Epithelial cell of prostate (primary cell): ENCODE results near the gene DUS2.
A peak's percentile ranks its signal among the peaks of the same experiment; 100 is the strongest.
"Not testable (repeated sequence)": the region's sequence is repeated elsewhere in the genome, so short reads cannot be mapped to it uniquely, and the experiment has no call there.

Experiments used
- DNase-seq: peaks from one replicate; pipeline ENCODE4 v3.0.0-alpha.2; 2011; ENCODE audit warnings: low read depth, low spot score
- H3K27ac ChIP-seq: fragments of 450-650 bp; 2 replicates; pipeline ENCODE4 v1.5.1; 2017; ENCODE audit warnings: mild to moderate bottlenecking

DUS2 gene

GRCh38 chr16:67998231-67998778 is 24.8 kb upstream of the DUS2 start:
- not testable (repeated sequence) for DNase-seq, H3K27ac ChIP-seq

DNA sequence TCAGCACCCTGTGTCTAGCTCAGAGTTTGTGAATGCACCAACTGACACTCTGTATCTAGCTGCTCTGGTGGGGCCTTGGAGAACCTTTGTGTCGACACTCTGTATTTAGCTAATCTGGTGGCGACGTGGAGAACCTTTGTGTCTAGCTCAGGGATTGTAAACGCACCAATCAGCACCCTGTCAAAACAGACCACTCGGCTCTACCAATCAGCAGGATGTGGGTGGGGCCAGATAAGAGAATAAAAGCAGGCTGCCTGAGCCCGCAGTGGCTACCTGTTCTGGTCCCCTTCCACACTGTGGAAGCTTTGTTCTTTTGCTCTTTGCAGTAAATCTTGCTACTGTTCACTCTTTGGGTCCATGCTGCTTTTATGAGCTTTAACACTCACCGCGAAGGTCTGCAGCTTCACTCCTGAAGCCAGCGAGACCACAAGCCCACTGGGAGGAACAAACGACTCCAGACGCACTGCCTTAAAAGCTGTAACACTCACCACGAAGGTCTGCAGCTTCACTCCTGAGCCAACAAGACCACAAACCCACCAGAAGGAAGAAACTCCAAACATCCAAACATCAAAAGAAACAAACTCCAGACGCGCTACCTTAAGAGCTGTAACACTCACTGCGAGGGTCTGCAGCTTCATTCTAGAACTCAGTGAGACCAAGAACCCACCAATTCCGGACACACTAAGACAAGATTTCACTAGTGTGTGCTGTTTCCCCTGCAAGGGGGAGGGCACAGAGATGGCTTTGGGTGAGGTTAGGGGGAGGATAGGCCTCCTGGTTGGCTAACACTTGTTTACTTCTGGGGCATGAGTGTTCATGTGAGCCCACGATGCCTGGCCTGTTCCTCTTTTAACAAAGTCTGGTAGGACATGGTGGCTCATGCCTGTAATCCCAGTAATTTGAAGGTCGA is 24.1 kb upstream of the DUS2 start, which contains the start of gene DPEP2:
TSS of gene DPEP2 (minus strand) at position 706 of the 910 bp plus-strand sequence. CDS start 6,272 bp downstream, outside the sequence.
- DNase-seq, H3K27ac ChIP-seq: not testable (repeated sequence)

- no peak overlapping the region for H3K27ac ChIP-seq
- DNase-seq: no peak
Measured at GRCh38 chr16:67999985-68000384, 23.1 kb upstream of the DUS2 start.

GRCh38 chr16:68000450-68000849 is 22.6 kb upstream of the DUS2 start:
- no peak overlapping the region for H3K27ac ChIP-seq
- no peak for DNase-seq

DNA sequence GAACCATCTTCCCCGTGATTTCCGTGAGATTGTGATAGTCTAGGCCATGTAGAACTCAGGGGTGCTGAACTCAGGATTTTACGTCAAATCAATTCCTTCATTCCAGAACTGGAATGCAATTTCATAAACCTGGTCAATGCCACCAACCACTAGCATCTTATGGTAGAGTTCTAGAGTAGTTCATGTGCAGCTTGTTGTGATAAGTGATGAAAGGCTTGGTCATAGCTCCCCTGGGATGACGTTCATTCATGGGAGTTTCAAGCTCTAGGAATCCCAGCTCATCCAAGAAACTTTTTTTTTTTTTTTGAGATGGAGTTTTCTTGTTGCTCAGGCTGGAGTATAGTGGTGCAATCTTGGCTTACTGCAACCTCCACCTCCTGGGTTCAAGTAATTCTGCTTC is 20.1 kb upstream of the DUS2 start:
- H3K27ac ChIP-seq: peak overlapping the region; percentile 3
- no peak for DNase-seq

- no peak for DNase-seq
- peak overlapping the region; percentile 78 for H3K27ac ChIP-seq
Measured at GRCh38 chr16:68005211-68005610, 17.9 kb upstream of the DUS2 start.

DNA sequence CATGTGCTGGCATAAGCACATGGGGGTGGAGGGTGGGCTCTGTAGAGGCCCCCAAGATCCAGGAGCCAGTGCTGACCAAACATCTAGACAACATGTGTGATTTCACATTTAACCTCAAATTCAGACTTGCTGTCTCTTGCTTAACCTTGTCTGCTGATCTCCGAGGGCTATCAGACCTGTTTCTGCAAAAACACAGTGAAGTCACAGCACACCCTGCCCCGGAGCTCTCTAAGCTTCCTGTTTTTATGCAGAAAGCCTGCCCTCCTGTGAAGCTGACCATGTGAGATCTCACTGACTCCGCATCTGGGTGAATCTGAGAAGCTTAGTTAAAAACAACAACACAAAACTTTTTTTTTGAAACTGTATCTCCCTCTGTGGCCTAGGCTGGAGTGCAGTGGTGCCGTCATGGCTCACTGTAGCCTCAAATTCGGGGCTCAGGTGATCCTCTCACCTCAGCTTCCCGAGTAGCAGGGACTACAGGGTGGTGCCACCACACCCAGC is 17.2 kb upstream of the DUS2 start:
- H3K27ac ChIP-seq: peak overlapping the region; percentile 78
- DNase-seq: peak; percentile 58

GRCh38 chr16:68009157-68009735 is 13.8 kb upstream of the DUS2 start:
- no peak for DNase-seq
- no peak overlapping the region for H3K27ac ChIP-seq

DNA sequence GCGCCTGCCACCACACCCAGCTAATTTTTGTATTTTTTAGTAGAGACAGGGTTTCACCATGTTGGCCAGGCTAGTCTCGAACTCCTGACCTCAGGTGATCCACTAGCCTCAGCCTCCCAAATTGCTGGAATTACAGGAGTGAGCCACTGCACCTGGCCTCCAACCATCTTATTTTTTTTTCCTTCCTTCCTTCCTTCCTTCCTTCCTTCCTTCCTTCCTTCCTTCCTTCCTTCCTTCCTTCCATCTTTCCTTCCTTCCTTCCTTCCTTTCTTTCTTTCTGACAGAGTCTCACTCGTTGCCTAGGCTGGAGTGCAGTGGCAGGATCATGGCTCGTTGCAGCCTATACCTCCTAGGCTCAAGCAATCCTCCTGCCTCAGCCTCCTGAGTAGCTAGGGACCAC is 13.2 kb upstream of the DUS2 start:
- DNase-seq, H3K27ac ChIP-seq: not testable (repeated sequence)

- DNase-seq: peak; percentile 39
- peak overlapping the region; percentile 53 for H3K27ac ChIP-seq
Measured at GRCh38 chr16:68013440-68013839, 9.6 kb upstream of the DUS2 start.

- H3K27ac ChIP-seq: no peak within 1 kb of the TSS
- DNase-seq: no peak
Measured at GRCh38 chr16:68015681-68016080, 7.4 kb upstream of the DUS2 start, which contains the start of gene DPEP2NB. Gene DPEP2NB, minus strand, starts transcription at chr16:68015911. Its CDS starts 141 bp downstream, at chr16:68015770.

- no peak overlapping the region for H3K27ac ChIP-seq
- DNase-seq: no peak
Measured at GRCh38 chr16:68019167-68019680, 3.9 kb upstream of the DUS2 start.

- no peak for DNase-seq
- H3K27ac ChIP-seq: no peak overlapping the region
Measured at GRCh38 chr16:68021490-68021889, 1.6 kb upstream of the DUS2 start.

GRCh38 chr16:68022278-68022727 is 781 bp upstream of the DUS2 start:
- peak overlapping the region; percentile 70 for H3K27ac ChIP-seq
- no peak for DNase-seq

DNA sequence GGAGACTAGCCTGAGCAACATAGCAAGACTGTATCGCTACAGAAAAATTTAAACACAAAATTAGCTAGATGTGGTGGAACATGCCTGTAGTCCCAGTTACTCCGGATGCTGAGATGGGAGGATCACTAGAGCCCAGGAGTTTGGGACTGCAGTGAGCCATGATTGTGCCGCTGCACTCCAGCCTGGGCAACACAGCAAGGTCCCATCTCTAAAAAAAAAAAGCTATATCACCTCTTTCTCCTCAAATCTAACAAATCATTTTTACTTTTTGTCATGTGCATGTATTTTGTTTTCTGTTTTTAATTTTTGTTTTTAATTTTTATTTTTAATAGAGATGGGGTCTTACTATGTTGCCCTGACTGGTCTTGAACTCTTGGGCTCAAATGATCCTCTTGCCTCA is 5.9 kb downstream of the DUS2 start:
- no peak overlapping the region for H3K27ac ChIP-seq
- DNase-seq: no peak

DNA sequence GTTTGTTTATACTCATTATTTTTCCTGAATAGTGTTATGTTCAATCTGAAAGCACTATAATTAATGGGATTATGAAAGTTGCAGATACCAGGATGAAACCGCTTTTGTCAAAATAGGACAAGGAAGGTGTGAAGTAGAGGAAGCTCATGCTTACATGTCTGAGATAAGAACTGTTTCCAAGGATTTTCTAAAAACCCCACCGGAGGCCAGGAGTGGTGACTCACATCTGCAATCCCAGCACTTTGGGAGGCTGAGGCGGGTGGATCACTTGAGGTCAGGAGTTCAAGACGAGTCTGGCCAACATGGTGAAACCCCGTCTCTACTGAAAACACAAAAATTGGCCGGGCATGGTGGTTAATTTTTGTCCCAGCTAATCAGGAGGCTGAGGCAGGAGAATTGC is 7.0 kb downstream of the DUS2 start:
- H3K27ac ChIP-seq: peak overlapping the region; percentile 86
- not testable (repeated sequence) for DNase-seq

GRCh38 chr16:68031951-68032350 is 8.9 kb downstream of the DUS2 start:
- DNase-seq: peak; percentile 57
- H3K27ac ChIP-seq: peak overlapping the region; percentile 86

GRCh38 chr16:68033101-68033500 is 10.0 kb downstream of the DUS2 start:
- no peak for DNase-seq
- peak overlapping the region; percentile 86 for H3K27ac ChIP-seq

- no peak for DNase-seq
- H3K27ac ChIP-seq: no peak overlapping the region
Measured at GRCh38 chr16:68035227-68035626, 12.1 kb downstream of the DUS2 start.

DNA sequence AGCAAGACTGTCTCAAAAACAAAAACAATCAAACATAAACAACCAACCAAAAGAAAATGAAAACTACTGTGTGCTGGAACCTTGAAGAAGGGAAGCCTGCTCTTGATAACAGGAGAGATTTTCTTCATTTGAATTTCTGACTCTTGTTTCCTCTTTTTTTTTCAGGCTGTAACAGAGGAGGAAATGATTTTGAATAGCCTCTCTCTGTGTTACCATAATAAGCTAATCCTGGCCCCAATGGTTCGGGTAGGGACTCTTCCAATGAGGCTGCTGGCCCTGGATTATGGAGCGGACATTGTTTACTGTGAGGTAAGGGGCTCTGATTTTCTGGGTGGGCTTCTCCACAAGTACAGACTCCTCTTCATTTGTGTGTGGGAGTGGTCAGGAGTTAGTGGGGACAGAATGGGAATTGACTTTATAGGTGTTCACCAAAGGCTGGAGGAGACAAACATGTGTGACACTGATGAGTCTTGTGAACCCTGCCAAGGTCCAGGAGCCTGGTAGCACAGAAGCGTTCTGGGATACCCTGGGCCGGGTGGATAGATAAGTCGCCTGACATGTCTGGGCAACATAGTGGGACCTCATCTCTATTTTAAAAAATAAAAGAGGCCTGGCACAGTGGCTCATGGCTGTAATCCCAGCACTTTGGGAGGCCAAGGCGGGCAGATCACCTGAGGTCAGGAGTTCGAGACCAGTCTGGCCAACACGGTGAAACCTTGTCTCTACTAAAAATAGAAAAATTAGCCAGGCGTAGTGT is 14.9 kb downstream of the DUS2 start:
- H3K27ac ChIP-seq: no peak overlapping the region
- no peak for DNase-seq
